ENCODE data around the gene ADM.

- TF ChIP-seq, protein P1, sequence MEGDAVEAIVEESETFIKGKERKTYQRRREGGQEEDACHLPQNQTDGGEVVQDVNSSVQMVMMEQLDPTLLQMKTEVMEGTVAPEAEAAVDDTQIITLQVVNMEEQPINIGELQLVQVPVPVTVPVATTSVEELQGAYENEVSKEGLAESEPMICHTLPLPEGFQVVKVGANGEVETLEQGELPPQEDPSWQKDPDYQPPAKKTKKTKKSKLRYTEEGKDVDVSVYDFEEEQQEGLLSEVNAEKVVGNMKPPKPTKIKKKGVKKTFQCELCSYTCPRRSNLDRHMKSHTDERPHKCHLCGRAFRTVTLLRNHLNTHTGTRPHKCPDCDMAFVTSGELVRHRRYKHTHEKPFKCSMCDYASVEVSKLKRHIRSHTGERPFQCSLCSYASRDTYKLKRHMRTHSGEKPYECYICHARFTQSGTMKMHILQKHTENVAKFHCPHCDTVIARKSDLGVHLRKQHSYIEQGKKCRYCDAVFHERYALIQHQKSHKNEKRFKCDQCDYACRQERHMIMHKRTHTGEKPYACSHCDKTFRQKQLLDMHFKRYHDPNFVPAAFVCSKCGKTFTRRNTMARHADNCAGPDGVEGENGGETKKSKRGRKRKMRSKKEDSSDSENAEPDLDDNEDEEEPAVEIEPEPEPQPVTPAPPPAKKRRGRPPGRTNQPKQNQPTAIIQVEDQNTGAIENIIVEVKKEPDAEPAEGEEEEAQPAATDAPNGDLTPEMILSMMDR (IDR thresholded peaks at IDR 0.05; ENCODE audit: low read depth, low read length, missing input control) = no peak
- TF ChIP-seq, protein P2, sequence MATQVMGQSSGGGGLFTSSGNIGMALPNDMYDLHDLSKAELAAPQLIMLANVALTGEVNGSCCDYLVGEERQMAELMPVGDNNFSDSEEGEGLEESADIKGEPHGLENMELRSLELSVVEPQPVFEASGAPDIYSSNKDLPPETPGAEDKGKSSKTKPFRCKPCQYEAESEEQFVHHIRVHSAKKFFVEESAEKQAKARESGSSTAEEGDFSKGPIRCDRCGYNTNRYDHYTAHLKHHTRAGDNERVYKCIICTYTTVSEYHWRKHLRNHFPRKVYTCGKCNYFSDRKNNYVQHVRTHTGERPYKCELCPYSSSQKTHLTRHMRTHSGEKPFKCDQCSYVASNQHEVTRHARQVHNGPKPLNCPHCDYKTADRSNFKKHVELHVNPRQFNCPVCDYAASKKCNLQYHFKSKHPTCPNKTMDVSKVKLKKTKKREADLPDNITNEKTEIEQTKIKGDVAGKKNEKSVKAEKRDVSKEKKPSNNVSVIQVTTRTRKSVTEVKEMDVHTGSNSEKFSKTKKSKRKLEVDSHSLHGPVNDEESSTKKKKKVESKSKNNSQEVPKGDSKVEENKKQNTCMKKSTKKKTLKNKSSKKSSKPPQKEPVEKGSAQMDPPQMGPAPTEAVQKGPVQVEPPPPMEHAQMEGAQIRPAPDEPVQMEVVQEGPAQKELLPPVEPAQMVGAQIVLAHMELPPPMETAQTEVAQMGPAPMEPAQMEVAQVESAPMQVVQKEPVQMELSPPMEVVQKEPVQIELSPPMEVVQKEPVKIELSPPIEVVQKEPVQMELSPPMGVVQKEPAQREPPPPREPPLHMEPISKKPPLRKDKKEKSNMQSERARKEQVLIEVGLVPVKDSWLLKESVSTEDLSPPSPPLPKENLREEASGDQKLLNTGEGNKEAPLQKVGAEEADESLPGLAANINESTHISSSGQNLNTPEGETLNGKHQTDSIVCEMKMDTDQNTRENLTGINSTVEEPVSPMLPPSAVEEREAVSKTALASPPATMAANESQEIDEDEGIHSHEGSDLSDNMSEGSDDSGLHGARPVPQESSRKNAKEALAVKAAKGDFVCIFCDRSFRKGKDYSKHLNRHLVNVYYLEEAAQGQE (IDR thresholded peaks at IDR 0.05) = no peak
- TF ChIP-seq RAD21 (IDR thresholded peaks at IDR 0.05) (no peak), JUND (IDR thresholded peaks at IDR 0.05) (no peak), SP1 (IDR thresholded peaks at IDR 0.05) (no peak), RXRA (IDR thresholded peaks at IDR 0.05) (no peak), MAX (IDR thresholded peaks at IDR 0.05) (no peak), HNF4G (IDR thresholded peaks at IDR 0.05) (no peak), EGR1 (IDR thresholded peaks at IDR 0.05; ENCODE audit: low read depth in 2 of 2) (no peak), TAF1 (conservative IDR thresholded peaks at IDR 0.05) (no peak), ATF3 (IDR thresholded peaks at IDR 0.05) (no peak)
- TF ChIP-seq, protein P3, sequence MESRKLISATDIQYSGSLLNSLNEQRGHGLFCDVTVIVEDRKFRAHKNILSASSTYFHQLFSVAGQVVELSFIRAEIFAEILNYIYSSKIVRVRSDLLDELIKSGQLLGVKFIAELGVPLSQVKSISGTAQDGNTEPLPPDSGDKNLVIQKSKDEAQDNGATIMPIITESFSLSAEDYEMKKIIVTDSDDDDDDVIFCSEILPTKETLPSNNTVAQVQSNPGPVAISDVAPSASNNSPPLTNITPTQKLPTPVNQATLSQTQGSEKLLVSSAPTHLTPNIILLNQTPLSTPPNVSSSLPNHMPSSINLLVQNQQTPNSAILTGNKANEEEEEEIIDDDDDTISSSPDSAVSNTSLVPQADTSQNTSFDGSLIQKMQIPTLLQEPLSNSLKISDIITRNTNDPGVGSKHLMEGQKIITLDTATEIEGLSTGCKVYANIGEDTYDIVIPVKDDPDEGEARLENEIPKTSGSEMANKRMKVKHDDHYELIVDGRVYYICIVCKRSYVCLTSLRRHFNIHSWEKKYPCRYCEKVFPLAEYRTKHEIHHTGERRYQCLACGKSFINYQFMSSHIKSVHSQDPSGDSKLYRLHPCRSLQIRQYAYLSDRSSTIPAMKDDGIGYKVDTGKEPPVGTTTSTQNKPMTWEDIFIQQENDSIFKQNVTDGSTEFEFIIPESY (IDR thresholded peaks at IDR 0.05) = no peak
These were observed 44.9 kb downstream of the ADM start for GRCh38 chr11:10349806-10350205.

Measured in liver (tissue), 3 donors.